SK-N-DZ (cell line): ENCODE results near the gene MAP2K5.

Source experiments
- small RNA-seq, 2 experiments: library from RNA; depleted of rRNA; stranded (forward); fragments of <200 nt; gene quantifications; one replicate each; pipeline ENCODE3, GENCODE V24; 2014

The MAP2K5 gene

Small RNAs within 50 kb of the gene (small RNA-seq; reads per million reads assigned to genes)
- gene RNU6-1 = 0.21 to 5.7 reads per million in 2 experiments
